ENCODE results near the gene SELENBP1. TPM values are rescaled to one million over a fixed set of nuclear protein-coding genes. Genes with fewer than 3 reads are reported as not detected.

SELENBP1 gene
- total and polyA plus RNA-seq, 2 experiments from 2014 or later = 63.9 to 86.4 TPM

DNA sequence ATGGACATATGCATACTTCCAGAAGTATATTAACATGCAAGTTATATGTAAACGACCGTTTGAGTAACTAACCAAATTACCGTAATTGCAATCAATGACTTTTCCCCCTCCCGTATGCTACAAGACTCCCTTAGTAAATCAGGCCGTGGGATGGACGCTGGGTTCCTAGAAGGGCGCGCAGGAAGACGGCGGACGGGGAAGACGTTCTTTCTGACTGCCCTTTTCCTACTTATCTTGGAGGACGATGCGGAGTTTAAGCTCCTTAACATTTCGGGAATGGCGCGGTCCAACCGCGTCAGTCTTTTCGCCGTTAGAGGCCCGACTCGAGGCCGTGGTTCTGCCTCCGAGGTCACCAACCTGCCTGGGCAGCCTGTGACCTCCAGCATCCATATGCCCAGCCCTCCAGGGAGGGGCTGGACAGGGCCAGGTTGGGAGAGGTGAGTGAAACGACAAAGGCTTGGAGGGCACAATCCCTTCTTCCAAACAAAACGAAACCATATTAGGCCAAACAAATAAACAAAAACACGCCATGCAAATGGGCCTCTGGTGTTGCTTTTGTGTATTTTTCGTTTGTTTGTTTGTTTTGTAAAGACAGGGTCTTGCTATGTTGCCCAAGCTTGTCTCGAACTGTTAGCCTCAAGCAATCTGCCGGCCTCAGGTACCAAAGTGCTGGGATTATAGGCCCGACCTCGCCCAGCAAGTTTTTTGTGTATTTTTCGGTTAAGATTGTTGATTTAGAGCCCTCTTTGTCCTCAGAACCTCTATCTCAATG is 44.4 kb downstream of the SELENBP1 start:
- Histone ChIP-seq H3K9me2 (replicated peaks; ENCODE audit: insufficient read depth) (no peaks in the 10 kb centered on the region), H3K27me3 (no peaks in the 10 kb centered on the region), H3K4me1 (ENCODE audit: insufficient read depth) (peaks cover 18% of the 10 kb centered on the region), H3K4me3 (peak overlapping the region; percentile 20), H2AFZ (peak overlapping the region; percentile 86), H3K27ac (peak overlapping the region; percentile 96), H3K9me3 (ENCODE audit: low read depth) (no peaks in the 10 kb centered on the region), H4K20me1 (ENCODE audit: insufficient read depth, poor library complexity, severe bottlenecking) (no peaks in the 10 kb centered on the region), H3K79me2 (peaks cover 40% of the 10 kb centered on the region), H3K4me2 (peak overlapping the region; percentile 79), H3K36me3 (replicated peaks; ENCODE audit: insufficient read depth, low read depth) (no peaks in the 10 kb centered on the region)
- no peak for DNase-seq (ENCODE audit: low spot score)
- TF ChIP-seq EZH2phosphoT487 (IDR thresholded peaks at IDR 0.05; ENCODE audit: low read depth, severe bottlenecking, unreplicated experiment) = no peak
- TF ChIP-seq EZH2 (IDR thresholded peaks at IDR 0.05; ENCODE audit: borderline replicate concordance) = no peak
- TF ChIP-seq, protein P1, sequence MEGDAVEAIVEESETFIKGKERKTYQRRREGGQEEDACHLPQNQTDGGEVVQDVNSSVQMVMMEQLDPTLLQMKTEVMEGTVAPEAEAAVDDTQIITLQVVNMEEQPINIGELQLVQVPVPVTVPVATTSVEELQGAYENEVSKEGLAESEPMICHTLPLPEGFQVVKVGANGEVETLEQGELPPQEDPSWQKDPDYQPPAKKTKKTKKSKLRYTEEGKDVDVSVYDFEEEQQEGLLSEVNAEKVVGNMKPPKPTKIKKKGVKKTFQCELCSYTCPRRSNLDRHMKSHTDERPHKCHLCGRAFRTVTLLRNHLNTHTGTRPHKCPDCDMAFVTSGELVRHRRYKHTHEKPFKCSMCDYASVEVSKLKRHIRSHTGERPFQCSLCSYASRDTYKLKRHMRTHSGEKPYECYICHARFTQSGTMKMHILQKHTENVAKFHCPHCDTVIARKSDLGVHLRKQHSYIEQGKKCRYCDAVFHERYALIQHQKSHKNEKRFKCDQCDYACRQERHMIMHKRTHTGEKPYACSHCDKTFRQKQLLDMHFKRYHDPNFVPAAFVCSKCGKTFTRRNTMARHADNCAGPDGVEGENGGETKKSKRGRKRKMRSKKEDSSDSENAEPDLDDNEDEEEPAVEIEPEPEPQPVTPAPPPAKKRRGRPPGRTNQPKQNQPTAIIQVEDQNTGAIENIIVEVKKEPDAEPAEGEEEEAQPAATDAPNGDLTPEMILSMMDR (IDR thresholded peaks at IDR 0.05; ENCODE audit: poor library complexity) = no peak
- WGBS (ENCODE audit: low lambda C conversion rate, missing lambda C conversion rate) = 22% methylated on average over 34 of the region's 34 CpGs

DNA sequence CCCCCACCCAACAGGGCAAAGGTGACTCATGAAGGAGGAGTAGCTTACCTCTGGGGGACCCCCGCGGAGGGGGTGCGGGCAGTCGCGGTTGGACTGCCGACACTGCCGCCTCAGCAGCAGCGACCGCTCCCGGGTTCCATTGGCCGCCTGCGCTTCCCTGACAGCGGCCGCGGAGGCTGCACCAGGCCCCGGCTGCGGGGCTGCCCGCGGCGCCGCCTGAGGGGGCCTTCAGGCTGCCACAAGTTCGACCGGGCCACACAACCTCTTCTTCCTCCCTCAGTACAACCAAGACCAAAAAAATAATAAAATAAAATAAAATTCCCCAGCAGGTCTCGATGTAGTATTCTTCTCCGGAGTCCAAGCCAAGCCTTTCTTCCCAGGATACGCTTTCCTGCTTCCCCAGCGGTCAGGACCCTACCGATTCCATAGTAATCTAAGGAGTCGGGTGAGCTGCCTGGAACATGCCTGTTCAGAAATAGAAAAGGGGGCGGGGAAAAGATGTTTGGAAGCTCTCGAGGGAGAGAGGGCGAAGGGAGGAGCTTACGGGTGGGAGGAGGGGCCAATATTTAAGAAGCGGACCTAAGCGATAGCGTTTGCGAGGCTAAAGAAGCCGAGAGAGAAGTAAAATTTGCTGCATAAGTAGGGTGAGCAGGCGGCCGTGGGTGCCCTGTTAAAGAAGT is 45.1 kb downstream of the SELENBP1 start, which contains the start of gene PI4KB:
Gene PI4KB (minus strand): TSS at position 194 of the 680 bp plus-strand sequence. CDS start 10,935 bp downstream, outside the sequence.
- Histone ChIP-seq H3K79me2 (peaks cover 47% of the 10 kb centered on the region), H3K4me2 (peak within 1 kb of the TSS; percentile 79), H4K20me1 (ENCODE audit: insufficient read depth, poor library complexity, severe bottlenecking) (no peaks in the 10 kb centered on the region), H3K36me3 (replicated peaks; ENCODE audit: insufficient read depth, low read depth) (no peaks in the 10 kb centered on the region), H3K4me3 (peak within 1 kb of the TSS; percentile 65), H3K27ac (peak within 1 kb of the TSS; percentile 96), H3K27me3 (no peaks in the 10 kb centered on the region), H3K9me2 (replicated peaks; ENCODE audit: insufficient read depth) (no peaks in the 10 kb centered on the region), H3K9me3 (ENCODE audit: low read depth) (no peaks in the 10 kb centered on the region), H2AFZ (peak within 1 kb of the TSS; percentile 86), H3K4me1 (ENCODE audit: insufficient read depth) (peaks cover 18% of the 10 kb centered on the region)
- DNase-seq (ENCODE audit: low spot score) = peak; percentile 99
- WGBS (ENCODE audit: low lambda C conversion rate, missing lambda C conversion rate) = 1% methylated on average over 40 of the region's 40 CpGs
- TF ChIP-seq EZH2phosphoT487 (IDR thresholded peaks at IDR 0.05; ENCODE audit: low read depth, severe bottlenecking, unreplicated experiment) (no peak), EZH2 (IDR thresholded peaks at IDR 0.05; ENCODE audit: borderline replicate concordance) (no peak)
- TF ChIP-seq, protein P1 (IDR thresholded peaks at IDR 0.05; ENCODE audit: poor library complexity) = no peak

DNA sequence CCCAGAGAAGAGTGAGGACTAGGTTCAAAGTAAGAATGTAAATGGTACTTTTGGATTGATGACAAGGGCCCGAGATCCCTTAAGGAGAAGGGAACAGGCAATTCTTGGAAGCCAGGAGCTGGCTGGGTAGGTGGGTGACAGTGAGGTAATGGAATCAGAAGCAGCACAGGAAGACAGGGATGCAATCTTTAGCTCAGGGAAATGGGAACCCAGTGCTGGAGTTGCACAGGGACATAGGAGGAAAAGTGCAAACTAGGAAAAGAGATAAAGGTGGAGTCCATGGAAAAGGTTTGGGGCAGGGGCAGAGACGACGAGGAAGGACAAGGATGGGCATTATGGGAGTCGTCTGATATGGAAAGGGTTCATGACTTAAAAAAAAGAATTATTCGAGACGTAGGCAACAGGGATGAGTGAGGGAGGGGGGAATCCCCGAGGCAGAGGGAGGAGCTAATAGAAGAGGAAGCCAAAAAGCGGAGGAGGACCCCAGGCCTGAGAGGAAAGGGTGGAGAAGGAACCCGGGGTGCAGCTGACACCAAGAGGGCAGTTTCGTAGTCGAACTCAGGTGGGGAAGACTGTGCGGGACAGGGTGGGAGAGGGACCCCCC is 45.8 kb downstream of the SELENBP1 start:
- Histone ChIP-seq H3K4me1 (ENCODE audit: insufficient read depth) (peaks cover 18% of the 10 kb centered on the region), H4K20me1 (ENCODE audit: insufficient read depth, poor library complexity, severe bottlenecking) (no peaks in the 10 kb centered on the region), H2AFZ (peak overlapping the region; percentile 43), H3K79me2 (peaks cover 54% of the 10 kb centered on the region), H3K9me3 (ENCODE audit: low read depth) (no peaks in the 10 kb centered on the region), H3K36me3 (replicated peaks; ENCODE audit: insufficient read depth, low read depth) (no peaks in the 10 kb centered on the region), H3K27ac (peak overlapping the region; percentile 96), H3K4me2 (peak overlapping the region; percentile 79), H3K4me3 (peak overlapping the region; percentile 65), H3K27me3 (no peaks in the 10 kb centered on the region), H3K9me2 (replicated peaks; ENCODE audit: insufficient read depth) (no peaks in the 10 kb centered on the region)
- TF ChIP-seq EZH2phosphoT487 (IDR thresholded peaks at IDR 0.05; ENCODE audit: low read depth, severe bottlenecking, unreplicated experiment) (no peak), EZH2 (IDR thresholded peaks at IDR 0.05; ENCODE audit: borderline replicate concordance) (no peak)
- TF ChIP-seq, protein P1 (IDR thresholded peaks at IDR 0.05; ENCODE audit: poor library complexity) = no peak
- peak; percentile 60 for DNase-seq (ENCODE audit: low spot score)
- 5% methylated on average over 12 of the region's 12 CpGs for WGBS (ENCODE audit: low lambda C conversion rate, missing lambda C conversion rate)

Data from hepatocyte (in vitro differentiated cells).